H1 (cell line): ENCODE measurements around the gene PACC1. TPM values are rescaled to one million over a fixed set of nuclear protein-coding genes. Genes with fewer than 3 reads are reported as not detected.

ENCODE experiments used
- BRCA1 ChIP-seq: IDR thresholded peaks from 2 replicates; pipeline ENCODE4 v1.6.1; 2012; ENCODE audit warnings: low read depth, low read length, improper control_type of control experiment
- CHD1 ChIP-seq: IDR thresholded peaks from 2 replicates; pipeline ENCODE4 v1.6.1; 2012; ENCODE audit warnings: low read depth, low read length, improper control_type of control experiment
- EP300 ChIP-seq, 2 experiments: IDR thresholded peaks; 1 replicate in 1 of 2; 2 replicates in 1 of 2; pipeline ENCODE4 v1.6.1; 2011 to 2012; ENCODE audit warnings: low read depth in 2 of 2, low read length in 2 of 2, mild to moderate bottlenecking in 2 of 2, borderline replicate concordance in 1 of 2, inconsistent platforms in 1 of 2, moderate library complexity in 1 of 2
- FOSL1 ChIP-seq: IDR thresholded peaks from 2 replicates; pipeline ENCODE4 v1.6.1; 2011; ENCODE audit warnings: mild to moderate bottlenecking, low read depth, low read length, moderate library complexity; ENCODE audit not compliant: insufficient read depth
- HDAC2 ChIP-seq, 2 experiments: fragments of 300-600 bp in 1 of 2; sonication (generic) in 1 of 2; IDR thresholded peaks; 2 replicates each; pipeline ENCODE4 v1.6.1; 2011 to 2012; ENCODE audit warnings: low read depth in 2 of 2, low read length in 2 of 2, mild to moderate bottlenecking in 2 of 2, moderate library complexity in 2 of 2, borderline replicate concordance in 1 of 2, inconsistent platforms in 1 of 2
- SUZ12 ChIP-seq: fragments of 200-600 bp; sonication (generic); IDR thresholded peaks from 2 replicates; pipeline ENCODE4 v1.6.1; 2012; ENCODE audit warnings: mild to moderate bottlenecking, inconsistent platforms, low read length, moderate library complexity, mixed read lengths
- TAF7 ChIP-seq: optimal IDR thresholded peaks from 2 replicates; pipeline ENCODE3; 2011; ENCODE audit warnings: low read depth, mild to moderate bottlenecking, inconsistent platforms, low read length, moderate library complexity, borderline replicate concordance
- polyA plus RNA-seq, 7 experiments: library from polyadenylated mRNA; depleted of rRNA in 3 of 7; stranded (reverse) in 5 of 7; unstranded in 2 of 7; fragments of >200 nt in 5 of 7; fragments of 200-250 nt in 2 of 7; gene quantifications; 1 replicate in 5 of 7; 2 replicates in 1 of 7; 4 replicates in 1 of 7; pipeline versions ENCODE4 v1.2.1 to v1.2.3, GENCODE V29; 2011 to 2013; ENCODE audit warnings: missing spikeins in 2 of 7, mixed read lengths in 2 of 7
- total RNA-seq: library from RNA; stranded (reverse); fragmentation: NEBNext Ultra II Directional; extraction: Animal tissue kit (Norgen Biotek cat#: 25700); gene quantifications from 2 replicates; pipeline ENCODE4 v1.2.1, GENCODE V29; 2021

The PACC1 gene
- total and polyA plus RNA-seq, 2 of the 8 experiments (the other 6 are each of a cell fraction or from before 2014, with no cell fraction given), result 18.8 to 23.5 TPM

- TF ChIP-seq EP300 (IDR thresholded peaks at IDR 0.05; ENCODE audit: borderline replicate concordance in 1 of 2, low read depth in 2 of 2, low read length in 2 of 2) (no peak), CHD1 (no peak), HDAC2 (IDR thresholded peaks at IDR 0.05; ENCODE audit: borderline replicate concordance in 1 of 2, low read depth in 2 of 2, low read length in 2 of 2) (no peak), SUZ12 (no peak), BRCA1 (no peak), TAF7 (no peak), FOSL1 (no peak)
Observed at GRCh38 chr1:212364985-212365384, 49.7 kb downstream of the PACC1 start (continued).
